Liver (tissue), 3 donors: ENCODE results near the gene CX3CR1.

ENCODE experiments used
- ATF3 ChIP-seq: IDR thresholded peaks from 2 replicates; pipeline ENCODE4 v1.6.1; 2016; ENCODE audit warnings: antibody characterized with exemption
- RAD21 ChIP-seq, 2 donors: IDR thresholded peaks; 2 replicates each; pipeline ENCODE4 v1.6.1; 2016; ENCODE audit warnings: antibody characterized with exemption in 2 of 2, mild to moderate bottlenecking in 2 of 2
- TAF1 ChIP-seq: conservative IDR thresholded peaks from 2 replicates; pipeline ENCODE4 v1.6.1; 2016; ENCODE audit warnings: antibody characterized with exemption, mild to moderate bottlenecking
- TF ChIP-seq, protein P1 (sequence below): fragments of 150-350 bp; IDR thresholded peaks from 2 replicates; pipeline ENCODE4 v1.5.1; 2017; ENCODE audit warnings: improper control_type of control experiment, low read depth, low read length; ENCODE audit not compliant: missing input control
- donor health status: healthy.
- donor health status: healthy.

- TF ChIP-seq RAD21 (IDR thresholded peaks at IDR 0.05) (no peak), ATF3 (no peak), TAF1 (no peak)
- TF ChIP-seq, protein P1, sequence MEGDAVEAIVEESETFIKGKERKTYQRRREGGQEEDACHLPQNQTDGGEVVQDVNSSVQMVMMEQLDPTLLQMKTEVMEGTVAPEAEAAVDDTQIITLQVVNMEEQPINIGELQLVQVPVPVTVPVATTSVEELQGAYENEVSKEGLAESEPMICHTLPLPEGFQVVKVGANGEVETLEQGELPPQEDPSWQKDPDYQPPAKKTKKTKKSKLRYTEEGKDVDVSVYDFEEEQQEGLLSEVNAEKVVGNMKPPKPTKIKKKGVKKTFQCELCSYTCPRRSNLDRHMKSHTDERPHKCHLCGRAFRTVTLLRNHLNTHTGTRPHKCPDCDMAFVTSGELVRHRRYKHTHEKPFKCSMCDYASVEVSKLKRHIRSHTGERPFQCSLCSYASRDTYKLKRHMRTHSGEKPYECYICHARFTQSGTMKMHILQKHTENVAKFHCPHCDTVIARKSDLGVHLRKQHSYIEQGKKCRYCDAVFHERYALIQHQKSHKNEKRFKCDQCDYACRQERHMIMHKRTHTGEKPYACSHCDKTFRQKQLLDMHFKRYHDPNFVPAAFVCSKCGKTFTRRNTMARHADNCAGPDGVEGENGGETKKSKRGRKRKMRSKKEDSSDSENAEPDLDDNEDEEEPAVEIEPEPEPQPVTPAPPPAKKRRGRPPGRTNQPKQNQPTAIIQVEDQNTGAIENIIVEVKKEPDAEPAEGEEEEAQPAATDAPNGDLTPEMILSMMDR: no peak
Observed at GRCh38 chr3:39255503-39256325, 24.1 kb downstream of the CX3CR1 start.
